ENCODE measurements around the gene PRELID3B.

PRELID3B gene

DNA sequence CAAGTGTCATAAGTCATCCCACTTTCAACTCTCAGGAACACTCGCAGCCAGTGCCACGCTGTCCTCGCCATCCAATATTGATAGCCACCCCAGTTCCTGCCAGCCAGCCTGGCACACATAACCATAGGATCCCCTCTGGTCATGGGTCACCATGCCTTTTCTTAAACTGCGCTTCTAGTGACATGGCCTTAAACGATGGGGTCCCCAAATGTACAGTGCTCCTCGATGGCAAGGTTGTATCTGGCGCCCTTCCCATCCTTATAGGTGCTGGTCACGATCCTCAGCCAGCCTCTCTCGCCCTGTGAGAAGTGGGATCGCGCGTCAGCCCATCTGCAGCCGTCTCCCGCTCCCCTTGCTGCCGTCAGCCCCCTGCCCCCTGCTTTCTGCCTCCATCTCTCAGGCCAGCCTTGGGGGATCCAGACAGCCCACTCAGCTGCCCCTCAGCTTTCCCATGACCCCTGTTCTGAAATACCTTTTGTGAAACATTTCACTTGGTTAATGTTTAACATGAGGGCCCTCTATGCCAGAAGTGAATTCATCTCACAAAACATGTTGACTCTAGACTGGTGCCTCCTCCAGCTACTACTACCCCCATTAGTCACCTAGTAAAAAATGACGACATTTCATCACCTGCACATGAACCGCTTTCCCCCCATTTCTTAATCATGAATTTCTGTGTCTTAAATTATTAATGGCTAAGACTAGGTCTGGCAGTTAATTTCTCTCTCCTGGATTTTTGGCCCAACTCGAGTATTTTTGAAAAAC lies 46.9 kb downstream of the PRELID3B start:
- no peak for DNase-seq (ENCODE audit: low spot score)
- TF ChIP-seq, protein P1, sequence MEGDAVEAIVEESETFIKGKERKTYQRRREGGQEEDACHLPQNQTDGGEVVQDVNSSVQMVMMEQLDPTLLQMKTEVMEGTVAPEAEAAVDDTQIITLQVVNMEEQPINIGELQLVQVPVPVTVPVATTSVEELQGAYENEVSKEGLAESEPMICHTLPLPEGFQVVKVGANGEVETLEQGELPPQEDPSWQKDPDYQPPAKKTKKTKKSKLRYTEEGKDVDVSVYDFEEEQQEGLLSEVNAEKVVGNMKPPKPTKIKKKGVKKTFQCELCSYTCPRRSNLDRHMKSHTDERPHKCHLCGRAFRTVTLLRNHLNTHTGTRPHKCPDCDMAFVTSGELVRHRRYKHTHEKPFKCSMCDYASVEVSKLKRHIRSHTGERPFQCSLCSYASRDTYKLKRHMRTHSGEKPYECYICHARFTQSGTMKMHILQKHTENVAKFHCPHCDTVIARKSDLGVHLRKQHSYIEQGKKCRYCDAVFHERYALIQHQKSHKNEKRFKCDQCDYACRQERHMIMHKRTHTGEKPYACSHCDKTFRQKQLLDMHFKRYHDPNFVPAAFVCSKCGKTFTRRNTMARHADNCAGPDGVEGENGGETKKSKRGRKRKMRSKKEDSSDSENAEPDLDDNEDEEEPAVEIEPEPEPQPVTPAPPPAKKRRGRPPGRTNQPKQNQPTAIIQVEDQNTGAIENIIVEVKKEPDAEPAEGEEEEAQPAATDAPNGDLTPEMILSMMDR (IDR thresholded peaks at IDR 0.05), result no peak
- Histone ChIP-seq H3K27ac (no peak overlapping the region), H3K4me3 (no peak overlapping the region)

- TF ChIP-seq, protein P1 (IDR thresholded peaks at IDR 0.05), result no peak
- no peak for DNase-seq (ENCODE audit: low spot score)
- Histone ChIP-seq H3K27ac (no peak overlapping the region), H3K4me3 (no peak overlapping the region)
These were observed 48.0 kb downstream of the PRELID3B start for GRCh38 chr20:58994390-58995159.

DNA sequence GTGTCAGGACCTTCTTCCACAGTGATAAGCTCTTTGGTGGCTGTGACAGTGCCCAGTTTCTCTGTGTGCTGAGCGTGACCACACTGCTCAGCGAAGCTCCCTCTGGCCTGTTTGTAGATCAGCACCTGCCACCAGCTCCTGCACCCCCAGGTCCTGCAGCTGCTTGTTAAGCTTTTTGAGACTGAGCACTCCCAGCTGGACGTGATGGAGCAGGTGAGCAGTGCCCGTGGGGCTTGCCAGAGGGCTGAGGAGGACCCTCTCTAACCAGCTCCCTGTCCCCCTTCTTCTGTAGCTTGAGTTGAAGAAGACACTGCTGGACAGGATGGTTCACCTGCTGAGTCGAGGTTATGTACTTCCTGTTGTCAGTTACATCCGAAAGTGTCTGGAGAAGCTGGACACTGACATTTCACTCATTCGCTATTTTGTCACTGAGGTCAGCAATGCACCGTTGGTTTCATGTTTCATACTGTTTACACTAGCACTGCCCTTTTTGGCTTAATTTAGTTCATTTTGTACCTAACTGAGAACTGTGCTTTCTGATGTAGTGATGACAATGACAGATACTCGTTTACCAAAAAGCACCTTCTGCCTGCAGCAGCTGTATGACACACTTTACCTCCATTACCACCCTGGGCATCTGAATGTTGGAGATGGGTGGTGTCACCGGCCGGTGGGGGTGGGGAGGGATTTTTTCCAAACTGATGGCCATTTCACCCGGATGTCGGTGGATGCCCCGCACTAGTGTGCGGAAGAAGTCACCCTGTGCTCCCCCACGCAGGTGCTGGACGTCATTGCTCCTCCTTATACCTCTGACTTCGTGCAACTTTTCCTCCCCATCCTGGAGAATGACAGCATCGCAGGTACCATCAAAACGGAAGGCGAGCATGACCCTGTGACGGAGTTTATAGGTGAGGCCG lies 49.0 kb downstream of the PRELID3B start:
- TF ChIP-seq, protein P1 (IDR thresholded peaks at IDR 0.05), result no peak
- no peak overlapping the region for H3K27ac ChIP-seq
- H3K4me3 ChIP-seq, result no peak overlapping the region
- peak; percentile 67 for DNase-seq (ENCODE audit: low spot score)

DNA sequence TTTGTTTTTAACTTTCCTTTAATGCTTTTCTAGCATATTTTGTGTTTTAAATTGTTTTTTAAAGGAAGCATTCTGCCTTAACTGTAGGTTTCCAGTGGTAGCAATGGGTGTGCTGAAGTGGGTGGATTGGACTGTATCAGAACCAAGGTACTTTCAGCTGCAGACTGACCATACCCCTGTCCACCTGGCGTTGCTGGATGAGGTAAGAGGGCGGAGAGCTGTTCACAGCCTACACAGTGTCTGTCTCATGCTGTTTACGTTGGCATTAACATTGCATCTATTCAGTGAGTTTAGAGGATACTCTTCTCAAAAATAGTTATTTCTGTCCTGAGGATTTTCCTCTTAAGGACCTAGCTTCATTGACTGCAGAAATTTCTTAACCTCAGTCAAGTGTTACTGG lies 49.7 kb downstream of the PRELID3B start:
- H3K27ac ChIP-seq, result no peak overlapping the region
- no peak for DNase-seq (ENCODE audit: low spot score)
- TF ChIP-seq, protein P1 (IDR thresholded peaks at IDR 0.05), result no peak
- no peak overlapping the region for H3K4me3 ChIP-seq

DNA sequence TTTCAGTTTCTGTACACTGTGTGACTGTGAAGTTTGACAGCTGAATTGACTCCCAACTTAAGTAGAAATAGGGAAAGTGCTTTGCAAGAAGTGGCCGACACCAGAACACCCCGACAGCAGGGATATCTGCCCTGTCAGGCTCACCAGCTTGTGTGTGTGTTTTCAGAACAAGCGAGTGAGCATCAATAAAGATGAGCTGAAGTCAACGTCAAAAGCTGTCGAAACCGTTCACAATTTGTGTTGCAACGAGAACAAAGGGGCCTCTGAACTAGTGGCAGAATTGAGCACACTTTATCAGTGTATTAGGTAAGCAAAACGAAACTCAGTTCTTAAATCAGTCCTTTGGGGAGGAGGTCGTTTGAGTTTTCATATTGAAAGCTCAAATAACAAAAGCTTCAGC lies 50.9 kb downstream of the PRELID3B start:
- Histone ChIP-seq H3K4me3 (no peak overlapping the region), H3K27ac (no peak overlapping the region)
- TF ChIP-seq, protein P1 (IDR thresholded peaks at IDR 0.05), result no peak
- peak; percentile 22 for DNase-seq (ENCODE audit: low spot score)

GRCh38 chr20:58990651-58991445 lies 51.7 kb downstream of the PRELID3B start:
- Histone ChIP-seq H3K4me3 (no peak overlapping the region), H3K27ac (no peak overlapping the region)
- peak; percentile 55 for DNase-seq (ENCODE audit: low spot score)
- TF ChIP-seq, protein P1 (IDR thresholded peaks at IDR 0.05), result no peak

Data from coronary artery (tissue), 2 donors.